ENCODE results near the gene MTRF1L. TPM values are rescaled to one million over a fixed set of nuclear protein-coding genes. Genes with fewer than 3 reads are reported as not detected.

The MTRF1L gene
- 7.6 and 8.7 TPM in 2 replicates for total RNA-seq

GRCh38 chr6:153002613-153003365 lies at the start of gene MTRF1L:
Gene MTRF1L, minus strand, starts transcription at chr6:153002709. Its CDS starts 24 bp downstream, at chr6:153002685.

GRCh38 chr6:152982904-152983636 lies 19.4 kb downstream of the MTRF1L start, which contains the start of gene FBXO5:
Gene FBXO5, minus strand, starts transcription at chr6:152983041. Its CDS starts 82 bp downstream, at chr6:152982959.

Other genes starting within 250 kb of the MTRF1L start
- gene FBXO5, start 19.7 kb downstream of the MTRF1L start, total RNA-seq: 5.7 and 13.2 TPM in 2 replicates
- 3.3 and 3.6 TPM in 2 replicates for gene RGS17, start 128.6 kb upstream of the MTRF1L start, total RNA-seq